HG03045 (cell line): ENCODE measurements around the gene SLC9A9.
"Not testable (repeated sequence)": the region's sequence is repeated elsewhere in the genome, so short reads cannot be mapped to it uniquely, and the experiment has no call there.

Experiments used
- ATAC-seq: cut with Tn5 transposase; IDR thresholded peaks from one replicate; pipeline ENCODE4 v1.9.1; 2021; ENCODE audit warnings: mild to moderate bottlenecking, moderate library complexity; ENCODE audit not compliant: unreplicated experiment

SLC9A9 gene

DNA sequence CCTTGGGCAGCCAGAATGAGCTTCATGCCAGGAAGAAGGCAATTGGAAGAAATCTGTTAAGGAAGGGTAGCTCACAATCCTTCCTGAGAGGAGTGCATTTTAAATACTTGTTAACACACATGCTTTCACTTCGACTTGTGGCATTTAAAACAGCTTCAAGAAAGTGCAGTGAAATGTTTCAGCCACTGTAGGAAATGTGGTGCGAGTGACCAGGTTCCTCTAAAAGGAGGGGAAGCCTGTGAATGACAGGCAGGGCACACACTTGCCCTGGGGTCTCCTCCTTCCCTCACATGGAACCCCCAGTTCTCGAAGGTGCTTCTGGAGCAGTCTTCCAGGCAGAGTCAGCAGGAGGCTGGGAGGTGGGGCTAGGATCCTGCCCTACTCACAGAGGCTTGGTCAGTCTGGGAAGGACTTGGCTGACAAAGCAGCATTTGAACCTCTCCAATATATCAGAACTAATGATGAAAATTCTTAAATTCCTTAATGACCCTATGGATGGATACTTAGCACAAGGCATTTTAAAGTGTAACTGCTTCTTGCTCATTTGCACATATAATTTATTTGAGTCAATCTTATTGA lies 370.1 kb downstream of the SLC9A9 start:
- no peak for ATAC-seq

DNA sequence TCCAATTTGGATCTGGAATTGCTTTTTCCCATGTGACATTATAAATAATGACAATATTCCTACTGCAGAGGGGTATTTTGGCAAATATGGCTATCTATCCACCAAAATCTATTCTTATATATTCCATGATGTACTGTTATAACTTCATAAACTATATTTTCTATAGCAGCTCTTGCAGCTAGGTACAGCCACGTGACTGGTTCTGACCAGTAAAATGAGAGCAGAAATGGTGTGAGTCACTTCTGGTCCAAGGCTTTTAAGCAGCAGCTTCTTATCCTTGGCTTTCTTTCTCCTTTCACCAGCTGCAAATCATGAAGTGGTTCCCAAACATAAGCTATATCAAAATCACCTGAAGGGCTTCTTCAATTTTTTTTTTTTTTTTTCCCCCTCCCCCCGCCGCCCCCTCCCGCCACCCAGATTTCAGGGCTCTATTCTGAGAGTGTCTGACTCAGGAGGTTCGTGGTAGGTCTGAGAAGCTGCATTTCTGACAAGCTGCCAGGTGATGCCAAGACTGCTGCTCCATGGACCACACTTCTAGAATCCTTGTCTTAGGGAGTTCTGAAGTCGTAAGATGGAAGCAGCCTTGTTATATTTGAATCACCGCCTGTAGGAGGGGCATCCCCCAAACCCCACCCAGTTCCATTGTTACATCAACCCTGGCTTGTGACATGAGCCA lies 371.2 kb downstream of the SLC9A9 start:
- no peak for ATAC-seq

DNA sequence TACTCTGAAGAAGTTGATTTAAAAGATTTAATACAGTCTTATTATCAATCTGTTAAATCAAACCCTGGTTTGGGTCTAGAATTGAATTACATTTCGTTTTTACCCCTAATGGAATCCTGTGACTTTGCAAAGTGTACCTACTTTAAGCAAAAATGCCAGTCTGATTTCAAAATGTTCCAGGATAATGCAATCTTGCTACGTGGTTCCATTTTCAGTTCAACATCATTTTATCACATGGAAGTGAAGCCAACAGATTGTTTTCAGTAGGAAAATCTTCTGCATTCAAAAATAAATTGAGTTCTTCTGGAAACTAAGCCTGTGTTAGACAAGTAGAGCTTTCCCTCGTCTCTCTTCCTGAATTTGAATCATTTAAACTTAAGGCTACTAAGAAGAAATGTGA lies 372.3 kb downstream of the SLC9A9 start:
- no peak for ATAC-seq

GRCh38 chr3:143472731-143473523 lies 375.3 kb downstream of the SLC9A9 start:
- ATAC-seq: no peak

DNA sequence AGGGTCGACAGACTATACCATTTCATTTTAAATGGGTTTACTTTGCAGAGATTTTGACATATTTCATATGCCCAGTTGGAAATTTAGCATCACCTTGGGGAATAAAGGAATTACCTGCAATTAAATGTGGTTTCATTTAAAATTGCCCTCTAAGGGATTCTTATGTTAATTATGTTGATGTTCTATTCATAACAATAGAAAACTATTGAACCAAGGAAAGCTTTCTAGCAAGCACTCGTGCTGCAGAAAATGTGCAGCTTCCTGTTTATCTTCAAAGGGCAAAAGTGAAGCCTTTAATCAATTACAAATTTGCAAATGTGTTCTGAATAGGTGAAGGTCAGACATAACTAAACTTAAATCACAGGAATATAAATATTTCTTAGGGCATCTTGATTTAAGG lies 376.6 kb downstream of the SLC9A9 start:
- ATAC-seq: no peak

DNA sequence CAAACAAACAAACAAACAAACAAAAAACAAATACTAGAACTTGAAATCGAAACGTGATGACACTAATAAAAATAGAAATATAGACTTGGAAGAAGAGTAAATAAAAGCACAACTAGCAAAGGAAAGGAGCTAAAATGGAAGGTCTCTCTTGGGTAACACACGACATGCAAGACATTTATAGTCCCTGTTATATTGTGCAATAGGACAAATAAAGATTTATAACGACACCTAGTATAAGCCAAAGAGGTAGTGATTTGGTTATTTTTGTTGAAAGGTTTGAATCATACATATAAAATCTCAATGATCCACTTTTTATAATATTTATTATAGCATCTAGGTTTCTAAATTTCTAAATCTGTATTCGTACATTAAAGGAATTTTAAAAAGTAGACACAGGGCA lies 379.1 kb downstream of the SLC9A9 start:
- ATAC-seq: no peak

DNA sequence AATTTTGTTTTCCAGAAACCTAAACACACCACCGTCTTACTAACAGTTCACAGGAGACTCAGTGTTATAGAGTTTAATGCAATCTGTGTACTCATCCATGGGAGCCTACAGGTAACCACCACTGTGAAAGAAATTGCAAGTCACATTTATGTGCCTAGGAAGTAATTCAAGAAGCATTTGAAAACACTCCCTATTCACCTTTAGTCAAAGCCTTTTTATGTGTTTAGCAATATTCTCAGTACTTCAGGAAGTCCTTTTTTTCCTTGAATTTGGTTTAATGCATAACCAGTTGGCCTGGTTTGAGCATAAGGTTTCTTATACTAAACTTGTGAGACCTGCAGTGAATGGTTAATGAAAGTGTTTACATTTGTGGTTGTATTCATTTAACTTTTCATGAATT lies 382.6 kb downstream of the SLC9A9 start:
- ATAC-seq: no peak

DNA sequence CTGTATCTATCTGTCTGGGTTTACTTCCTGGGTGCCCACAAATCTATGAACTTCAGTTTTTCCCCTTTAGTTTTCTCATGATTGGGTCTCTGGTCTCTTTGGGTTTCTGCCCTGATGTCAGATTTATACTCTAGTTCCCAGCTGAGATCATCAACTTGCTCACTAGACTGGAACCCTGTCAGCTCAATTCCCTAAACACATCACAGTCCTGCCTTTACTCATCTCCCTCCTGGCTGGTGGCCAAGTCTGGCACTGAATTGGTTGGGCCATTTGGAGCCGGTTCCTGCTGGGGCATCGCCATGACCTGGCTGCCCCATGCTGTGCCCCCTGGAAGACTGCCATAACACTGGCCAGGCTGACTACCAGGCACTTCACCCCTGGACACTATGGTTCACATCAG lies 383.4 kb downstream of the SLC9A9 start:
- no peak for ATAC-seq

- ATAC-seq: no peak
These were observed 392.8 kb downstream of the SLC9A9 start for GRCh38 chr3:143455480-143455879.

- ATAC-seq: no peak
These were observed 397.6 kb downstream of the SLC9A9 start for GRCh38 chr3:143450632-143451031.

DNA sequence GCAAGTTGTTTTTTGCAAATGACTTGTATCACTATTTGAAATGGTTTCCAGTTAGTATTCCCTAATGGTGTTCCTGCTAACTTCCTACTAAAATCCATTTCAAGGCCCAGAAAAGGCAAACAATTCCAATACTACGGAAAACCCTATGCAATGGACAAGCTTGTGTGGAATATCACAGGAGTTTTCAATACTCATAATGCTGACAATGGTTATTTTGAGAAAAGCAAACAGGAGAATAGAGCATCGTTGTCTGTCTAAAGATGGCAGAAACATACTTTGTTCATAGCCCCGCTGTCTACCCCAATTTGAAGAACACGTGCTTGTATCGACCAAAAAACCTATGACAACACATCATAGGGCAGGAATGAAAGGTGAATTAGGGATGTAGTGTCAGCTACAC lies 400.8 kb downstream of the SLC9A9 start:
- ATAC-seq: no peak

GRCh38 chr3:143445118-143445517 lies 403.1 kb downstream of the SLC9A9 start:
- peak; percentile 88 for ATAC-seq

DNA sequence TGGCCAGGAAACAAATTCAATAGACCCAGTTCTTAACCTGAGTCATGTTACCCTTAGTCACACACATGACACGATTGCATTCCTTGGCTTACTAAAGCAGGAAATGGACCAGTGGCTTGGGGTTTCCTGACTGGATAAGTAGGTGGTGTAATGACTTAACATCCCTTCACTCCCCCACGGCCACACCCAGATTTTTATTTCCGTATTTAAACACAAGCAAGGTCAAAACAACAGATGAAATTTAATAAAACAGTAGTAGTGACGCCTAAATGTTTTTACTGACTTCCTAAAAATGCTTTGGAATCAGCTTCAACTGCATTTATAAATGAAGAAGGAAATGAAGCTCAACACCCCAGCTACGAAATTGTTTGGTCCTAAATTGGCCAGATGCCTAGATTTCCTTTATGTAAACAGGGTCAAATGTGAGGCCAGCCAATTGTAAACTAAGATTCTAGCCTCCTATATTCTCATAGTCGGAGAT lies 404.4 kb downstream of the SLC9A9 start:
- ATAC-seq: no peak

DNA sequence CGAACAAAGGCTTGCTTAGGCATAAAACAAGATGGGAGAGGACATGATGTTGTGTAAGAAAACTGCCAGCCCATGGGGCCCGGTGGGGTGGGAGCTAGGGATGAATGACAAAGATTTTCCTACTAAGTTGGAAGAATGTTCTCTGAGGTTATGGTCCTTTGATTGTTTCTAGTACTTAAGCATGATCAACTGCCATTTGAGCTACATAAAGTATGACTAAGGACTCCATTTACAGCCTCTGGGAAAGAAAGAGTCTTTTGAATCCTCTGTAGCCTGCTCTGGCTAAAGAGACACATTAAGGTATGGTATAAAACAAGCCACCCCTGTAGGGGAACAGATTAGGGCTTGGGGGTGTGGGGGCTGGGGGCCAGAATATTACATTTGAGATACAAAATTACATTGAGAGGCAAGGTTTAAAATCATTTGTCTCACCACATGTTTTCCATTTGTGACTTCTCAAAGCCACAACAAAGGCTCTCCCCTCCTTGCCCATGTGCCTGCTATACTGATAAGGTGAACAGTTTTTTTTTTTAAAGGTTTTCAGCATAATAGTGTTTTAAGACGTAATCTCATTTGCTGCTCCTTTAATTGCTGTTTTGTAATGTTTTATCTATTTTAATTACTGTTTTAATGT lies 405.3 kb downstream of the SLC9A9 start:
- ATAC-seq: no peak

- ATAC-seq: no peak
These were observed 406.6 kb downstream of the SLC9A9 start for GRCh38 chr3:143441516-143442171.

DNA sequence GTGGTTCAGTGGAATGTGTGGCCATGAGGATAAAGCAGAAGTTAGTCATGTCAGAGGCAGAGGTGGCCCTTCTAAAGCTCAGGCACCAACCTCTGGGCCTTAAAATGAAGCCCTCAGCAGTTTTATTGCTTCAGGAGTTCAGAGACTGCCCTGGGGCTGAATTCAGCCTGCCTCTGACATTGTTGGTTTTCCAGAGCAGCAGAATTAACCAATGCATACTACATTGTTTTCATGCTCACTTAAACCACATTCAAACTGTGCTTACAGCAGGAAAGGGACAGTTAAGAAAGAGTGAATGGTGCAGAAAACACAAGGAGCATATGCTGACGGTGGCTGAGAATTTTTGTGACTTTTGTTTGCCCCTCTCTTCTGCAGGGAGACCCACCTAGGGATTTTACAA lies 408.5 kb downstream of the SLC9A9 start:
- ATAC-seq: no peak

DNA sequence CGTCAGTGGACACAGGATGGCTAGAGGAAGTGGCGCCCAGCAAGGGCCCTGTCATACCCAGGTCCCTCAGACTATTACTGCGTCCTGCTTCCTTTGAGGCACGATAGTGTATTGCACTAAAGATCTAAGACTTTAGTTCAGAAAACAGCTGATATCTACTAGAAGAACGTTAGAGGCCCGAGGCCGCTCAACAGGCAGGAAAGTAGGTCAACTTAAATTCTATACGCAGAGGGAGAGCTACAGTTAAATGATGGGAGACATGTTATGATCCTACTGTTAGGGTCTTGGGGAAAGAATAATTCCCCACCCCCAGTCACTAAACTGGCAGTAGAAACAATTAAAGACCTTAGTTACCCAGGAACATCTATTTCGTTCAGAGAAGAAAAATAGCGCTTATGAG lies 410.9 kb downstream of the SLC9A9 start:
- ATAC-seq: no peak

GRCh38 chr3:143436231-143436930 lies 411.9 kb downstream of the SLC9A9 start:
- no peak for ATAC-seq

- no peak for ATAC-seq
These were observed 414.4 kb downstream of the SLC9A9 start for GRCh38 chr3:143433787-143434378.

DNA sequence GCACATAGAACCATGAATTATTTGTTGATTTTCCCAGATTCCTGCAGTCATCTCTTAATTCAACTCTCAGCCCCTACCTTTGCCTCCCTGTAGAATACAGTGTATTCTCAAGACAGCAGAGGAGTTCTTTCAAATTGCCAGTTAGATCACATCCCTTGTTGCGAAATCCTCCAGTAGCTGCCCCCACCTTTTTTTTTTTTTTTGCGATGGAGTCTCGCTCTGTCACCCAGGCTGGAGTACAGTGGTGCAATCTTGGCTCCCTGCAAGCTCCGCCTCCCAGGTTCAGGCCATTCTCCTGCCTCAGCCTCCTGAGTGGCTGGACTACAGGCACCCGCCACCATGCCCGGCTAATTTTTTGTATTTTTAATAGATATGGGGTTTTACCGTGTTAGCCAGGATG lies 417.0 kb downstream of the SLC9A9 start:
- not testable (repeated sequence) for ATAC-seq
